ENCODE results near the gene AKT2.

DNA sequence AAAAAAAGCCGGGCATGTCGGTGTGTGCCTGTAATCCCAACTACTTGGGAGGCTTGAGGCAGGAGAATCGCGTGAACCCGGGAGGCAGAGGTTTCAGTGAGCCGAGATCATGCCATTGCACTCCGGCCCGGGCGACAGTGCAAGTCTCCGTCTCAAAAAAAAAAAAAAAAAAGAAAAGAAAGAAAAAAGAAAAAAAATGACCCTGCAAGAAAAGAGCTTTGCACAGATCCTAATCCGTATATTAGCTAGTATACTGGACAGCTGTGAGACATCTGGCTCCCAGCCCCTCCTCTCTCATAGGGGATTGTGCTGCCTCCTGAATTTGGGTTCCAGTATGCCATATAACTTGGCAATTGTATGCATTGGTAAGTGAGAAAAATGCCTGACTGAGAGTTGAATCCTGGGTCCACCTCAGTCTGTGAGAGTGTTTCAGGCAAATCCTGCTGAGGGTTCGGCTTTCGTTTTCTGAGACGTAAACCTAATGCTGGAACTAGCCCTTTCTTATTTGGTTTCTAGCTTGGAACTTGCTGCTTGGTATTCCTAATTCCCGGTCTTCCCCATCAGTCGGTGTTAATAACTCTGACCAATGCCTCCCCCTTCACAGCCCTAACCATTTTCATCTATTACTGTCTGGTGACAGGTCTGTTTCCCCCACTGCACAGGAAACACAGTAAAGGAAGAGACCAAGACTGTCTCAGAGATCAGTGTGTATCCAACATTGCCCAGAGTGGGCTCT is 1.3 kb upstream of the AKT2 start:
- TF ChIP-seq TAF1 (IDR thresholded peaks at IDR 0.05; ENCODE audit: low read depth, low read length) (no peak), POLR2AphosphoS5 (IDR thresholded peaks at IDR 0.05; ENCODE audit: low read depth, low read length) (no peak)
